HG03103 (cell line): ENCODE results near the gene SPEM1.
"Not testable (repeated sequence)": the region's sequence is repeated elsewhere in the genome, so short reads cannot be mapped to it uniquely, and the experiment has no call there.

Experiments
- ATAC-seq: cut with Tn5 transposase; IDR thresholded peaks from one replicate; pipeline ENCODE4 v1.9.1; 2021; ENCODE audit warnings: low read depth; ENCODE audit not compliant: unreplicated experiment

The SPEM1 gene

DNA sequence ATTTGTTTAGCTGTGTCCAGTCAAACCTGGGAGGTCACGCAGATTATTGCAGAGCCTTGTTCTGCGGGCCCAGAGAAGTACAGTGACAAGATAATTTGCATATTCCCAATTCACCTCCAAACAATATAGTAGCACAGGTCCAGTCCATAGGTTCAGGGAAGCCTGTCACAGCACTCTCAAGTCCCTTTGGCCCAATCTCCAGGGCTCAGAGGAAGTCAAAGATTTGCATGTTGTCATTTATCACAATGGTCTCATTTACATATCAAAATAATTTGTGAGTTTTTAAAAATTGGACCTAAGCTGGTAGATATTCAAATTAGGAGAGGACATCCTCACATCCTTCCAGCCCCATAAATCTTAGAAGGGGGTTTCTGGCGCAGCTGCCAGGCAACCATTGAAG is 47.4 kb downstream of the SPEM1 start:
- ATAC-seq: no peak

- no peak for ATAC-seq
Observed at GRCh38 chr17:7468290-7468689, 48.2 kb downstream of the SPEM1 start.

DNA sequence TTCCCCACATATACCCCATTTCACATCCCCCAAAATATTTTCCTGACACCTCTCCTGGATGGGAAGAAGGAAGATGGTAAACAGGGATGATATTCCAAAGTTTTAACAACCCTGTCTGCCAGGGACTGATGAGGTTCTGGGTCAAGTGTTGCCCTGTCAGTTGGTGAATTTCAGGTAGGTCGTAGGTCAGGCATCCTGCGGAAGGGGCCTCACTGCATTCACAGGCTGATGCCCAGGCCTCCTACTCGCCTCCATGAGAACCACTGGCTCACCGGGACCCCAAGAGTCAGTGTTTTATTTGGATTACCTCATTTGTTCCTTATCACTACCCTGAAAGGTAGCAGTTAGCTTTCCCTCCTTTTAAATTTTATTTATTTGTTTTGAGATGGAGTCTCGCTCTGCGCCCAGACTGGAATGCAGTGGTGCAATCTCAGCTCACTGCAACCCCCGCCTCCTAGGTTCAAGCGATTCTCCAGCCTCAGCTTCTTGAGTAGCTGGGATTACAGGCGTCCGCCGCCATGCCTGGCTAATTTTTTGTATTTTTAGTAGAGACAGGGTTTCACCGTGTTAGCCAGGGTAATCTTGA is 48.8 kb downstream of the SPEM1 start:
- no peak for ATAC-seq

GRCh38 chr17:7469843-7470242 is 49.7 kb downstream of the SPEM1 start:
- not testable (repeated sequence) for ATAC-seq

- not testable (repeated sequence) for ATAC-seq
Observed at GRCh38 chr17:7470457-7470973, 50.4 kb downstream of the SPEM1 start.
